Stimulated activated CD8-positive, alpha-beta memory T cell treated with anti-CD3 and anti-CD28 coated beads, Interleukin-4, amount 100 ng/mL, for 24 hours (primary cell): Measurements from ENCODE around the gene KANTR.
A peak's percentile ranks its signal among the peaks of the same experiment; 100 is the strongest.

Source experiments
- DNase-seq: peaks from one replicate; pipeline ENCODE4 v3.0.0-alpha.2; 2020; ENCODE audit warnings: low read depth

Gene KANTR

GRCh38 chrX:53081925-53082772 lies 11.8 kb upstream of the KANTR start, which contains the start of gene TSPYL2:
Gene TSPYL2, plus strand, starts transcription at chrX:53082367. Its CDS starts 132 bp downstream, at chrX:53082499.
- peak; percentile 89 for DNase-seq

DNA sequence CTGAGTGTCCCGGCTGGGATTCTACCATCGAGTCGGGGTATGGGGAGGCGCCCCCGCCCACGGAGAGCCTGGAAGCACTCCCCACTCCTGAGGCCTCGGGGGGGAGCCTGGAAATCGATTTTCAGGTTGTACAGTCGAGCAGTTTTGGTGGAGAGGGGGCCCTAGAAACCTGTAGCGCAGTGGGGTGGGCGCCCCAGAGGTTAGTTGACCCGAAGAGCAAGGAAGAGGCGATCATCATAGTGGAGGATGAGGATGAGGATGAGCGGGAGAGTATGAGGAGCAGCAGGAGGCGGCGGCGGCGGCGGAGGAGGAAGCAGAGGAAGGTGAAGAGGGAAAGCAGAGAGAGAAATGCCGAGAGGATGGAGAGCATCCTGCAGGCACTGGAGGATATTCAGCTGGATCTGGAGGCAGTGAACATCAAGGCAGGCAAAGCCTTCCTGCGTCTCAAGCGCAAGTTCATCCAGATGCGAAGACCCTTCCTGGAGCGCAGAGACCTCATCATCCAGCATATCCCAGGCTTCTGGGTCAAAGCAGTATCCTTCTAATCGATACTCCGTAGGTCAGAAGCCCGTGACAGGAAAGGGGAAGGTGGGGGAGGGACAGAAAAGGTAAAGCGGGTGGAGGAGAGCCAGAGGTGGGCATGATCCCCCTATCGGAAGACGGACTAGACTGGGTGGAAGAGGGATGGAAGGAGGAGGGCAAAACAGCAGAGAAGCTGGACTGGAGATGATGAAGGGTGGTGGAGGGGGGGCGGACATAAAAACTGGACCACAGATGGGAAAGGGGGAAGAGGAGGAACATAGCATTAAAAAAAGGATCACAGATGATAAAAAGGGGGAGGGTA lies 10.9 kb upstream of the KANTR start:
- DNase-seq = no peak

DNA sequence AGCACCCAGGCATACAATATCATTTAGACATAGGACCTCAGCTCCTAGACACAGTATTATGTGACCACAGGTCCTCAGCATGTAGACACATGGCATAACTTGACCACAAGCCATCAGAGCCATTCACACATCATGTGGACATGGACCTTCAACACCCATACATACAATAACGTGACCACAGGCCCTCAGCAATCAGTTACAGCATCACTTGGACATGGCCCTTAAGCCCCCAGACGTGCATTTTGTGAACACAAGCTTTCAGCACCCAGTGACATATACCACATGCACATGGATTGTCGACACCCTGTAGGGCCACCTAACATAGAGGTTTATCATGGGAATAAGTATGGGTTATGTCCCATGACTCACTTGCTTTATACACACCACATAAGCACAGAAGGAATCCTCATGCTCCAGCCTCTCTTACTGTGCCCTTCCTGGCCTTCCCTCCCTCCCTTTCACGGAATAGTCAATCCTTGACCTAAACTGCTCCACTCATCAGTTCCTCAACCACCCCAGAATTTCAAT lies 9.8 kb upstream of the KANTR start:
- no peak for DNase-seq

- DNase-seq = no peak
Observed at GRCh38 chrX:53084863-53085262, 9.1 kb upstream of the KANTR start.

GRCh38 chrX:53085661-53086229 lies 8.2 kb upstream of the KANTR start:
- no peak for DNase-seq

DNA sequence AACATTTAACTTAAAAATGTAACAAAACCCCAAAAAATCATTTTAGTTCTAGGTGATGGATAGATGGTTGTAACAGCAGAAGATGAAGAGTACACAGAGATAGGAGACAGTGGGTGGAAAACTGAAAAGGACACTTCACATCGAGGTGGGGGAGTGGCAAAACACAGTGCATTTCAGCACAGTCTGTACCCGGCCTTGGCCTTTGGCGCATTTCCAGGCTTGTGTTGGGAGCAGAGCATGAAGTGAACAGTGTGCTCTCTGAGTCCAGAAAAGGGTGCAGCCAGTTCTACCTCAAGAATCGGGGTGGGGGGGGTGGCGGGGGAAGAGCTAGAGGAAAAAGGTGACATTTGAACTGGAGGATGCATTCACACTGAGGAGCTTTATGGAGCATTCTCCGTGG lies 7.5 kb upstream of the KANTR start:
- no peak for DNase-seq

DNA sequence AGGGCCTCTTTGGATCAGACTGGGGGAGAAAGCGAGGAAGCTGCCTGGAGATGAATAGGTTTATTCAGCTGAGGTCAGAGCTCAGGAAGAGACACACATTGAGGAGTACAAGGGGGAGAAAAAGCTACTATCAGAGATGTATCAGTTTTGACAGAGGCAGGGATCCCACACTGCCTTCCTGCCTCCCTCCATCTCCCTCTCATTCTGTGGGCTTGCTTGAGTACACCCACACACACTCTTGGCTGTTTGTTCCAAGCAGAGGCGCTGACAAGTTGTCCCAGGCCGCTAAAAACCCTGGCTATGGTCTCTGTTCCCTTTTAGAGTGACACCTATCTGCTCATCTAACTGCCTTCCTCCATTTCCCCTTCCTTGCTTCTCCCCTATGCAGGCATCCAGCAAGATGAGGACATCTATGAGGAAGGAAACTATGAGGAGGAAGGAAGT lies 6.5 kb upstream of the KANTR start:
- DNase-seq = no peak

DNA sequence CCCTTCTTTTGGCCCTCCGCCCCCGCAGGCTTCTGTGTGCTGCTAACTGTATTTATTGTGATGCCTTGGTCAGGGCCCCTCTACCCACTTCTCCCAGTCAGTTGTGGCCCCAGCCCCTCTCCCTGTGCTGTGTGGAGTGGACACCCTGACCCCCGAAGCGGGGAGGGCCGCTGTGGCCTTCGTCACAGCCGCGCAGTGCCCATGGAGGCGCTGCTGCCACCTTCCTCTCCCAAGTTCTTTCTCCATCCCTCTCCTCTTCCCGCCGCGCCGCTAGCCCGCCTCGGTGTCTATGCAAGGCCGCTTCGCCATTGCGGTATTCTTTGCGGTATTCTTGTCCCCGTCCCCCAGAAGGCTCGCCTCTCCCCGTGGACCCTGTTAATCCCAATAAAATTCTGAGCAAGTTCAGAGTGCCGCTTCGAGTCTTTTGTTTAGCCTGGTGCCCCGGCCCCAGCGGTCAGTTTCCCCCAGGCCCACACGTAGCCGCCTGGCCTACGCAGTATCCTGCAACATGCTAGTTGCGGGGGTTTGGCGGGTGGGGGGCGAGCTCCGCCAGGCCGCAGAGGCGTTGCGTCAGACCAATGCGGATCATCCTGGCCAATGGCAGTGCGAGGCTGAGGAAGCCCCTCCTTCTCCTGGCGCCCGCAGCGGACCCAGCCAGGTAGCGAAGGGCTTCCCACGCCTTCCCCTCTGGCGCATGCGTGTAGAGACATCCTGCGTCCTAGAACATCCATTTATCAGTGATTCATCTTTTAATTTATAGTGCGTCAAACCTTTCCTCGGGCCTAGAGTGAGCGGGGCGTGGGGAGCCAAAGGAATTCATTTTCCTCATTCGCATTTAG lies 5.6 kb upstream of the KANTR start:
- DNase-seq = peak; percentile 71

- DNase-seq = no peak
Observed at GRCh38 chrX:53089224-53089842, 4.6 kb upstream of the KANTR start.

DNA sequence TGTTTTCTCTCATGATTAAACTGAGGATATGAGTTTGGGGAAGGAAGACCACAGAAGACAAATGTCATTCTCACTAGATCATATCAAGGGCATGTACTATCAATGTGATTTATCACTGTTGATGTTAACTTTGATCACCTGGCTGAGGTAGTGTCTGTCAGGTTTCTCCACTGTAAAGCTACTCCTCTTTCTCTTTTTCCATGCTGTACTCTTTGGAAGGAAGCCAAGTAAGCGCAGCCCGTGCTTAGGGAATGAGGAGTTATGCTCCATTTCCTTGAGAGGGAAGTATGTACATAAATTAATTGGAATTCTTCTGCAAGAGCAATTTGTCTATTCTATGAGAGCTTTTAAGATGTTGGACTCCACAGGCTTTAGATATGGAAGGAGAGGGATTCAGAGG lies 4.0 kb upstream of the KANTR start:
- DNase-seq = no peak

GRCh38 chrX:53091354-53091753 lies 2.6 kb upstream of the KANTR start:
- DNase-seq = no peak

GRCh38 chrX:53093177-53093655 lies 726 bp upstream of the KANTR start:
- peak; percentile 66 for DNase-seq

DNA sequence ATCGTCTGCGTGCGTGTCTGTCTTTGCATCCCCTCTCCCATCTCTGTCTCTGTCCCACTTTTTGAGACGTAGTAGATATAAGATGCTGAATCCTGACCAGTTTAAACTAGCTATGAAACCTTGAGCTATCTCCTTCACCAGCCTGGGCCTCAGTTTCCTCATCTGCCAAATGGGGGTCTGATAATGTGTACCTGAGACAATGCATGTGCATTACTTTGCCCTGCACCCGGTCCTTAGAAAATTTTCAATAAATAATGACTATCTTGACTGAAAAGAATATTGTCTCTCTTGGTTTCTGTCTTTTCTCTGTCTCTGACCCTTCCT lies 602 bp downstream of the KANTR start:
- DNase-seq = no peak

DNA sequence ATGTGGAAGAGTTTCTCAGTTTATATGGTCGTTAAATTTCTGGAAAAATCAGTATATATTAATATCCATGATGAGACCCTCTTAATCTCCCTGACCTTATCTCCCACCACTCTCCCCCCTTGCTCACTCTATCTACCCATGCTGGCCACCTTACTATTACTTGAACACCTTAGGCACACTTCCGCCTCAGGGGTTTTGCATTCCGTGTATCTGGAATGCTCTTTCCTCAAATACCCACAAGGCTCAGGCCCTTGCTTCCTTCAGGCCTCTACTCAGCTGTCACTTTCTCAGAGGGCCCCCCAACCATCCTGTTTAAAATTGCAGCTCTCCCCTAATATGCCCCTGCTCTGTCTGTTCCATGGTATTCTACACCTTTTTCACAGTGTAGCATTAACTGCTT lies 1.9 kb downstream of the KANTR start:
- DNase-seq = no peak

DNA sequence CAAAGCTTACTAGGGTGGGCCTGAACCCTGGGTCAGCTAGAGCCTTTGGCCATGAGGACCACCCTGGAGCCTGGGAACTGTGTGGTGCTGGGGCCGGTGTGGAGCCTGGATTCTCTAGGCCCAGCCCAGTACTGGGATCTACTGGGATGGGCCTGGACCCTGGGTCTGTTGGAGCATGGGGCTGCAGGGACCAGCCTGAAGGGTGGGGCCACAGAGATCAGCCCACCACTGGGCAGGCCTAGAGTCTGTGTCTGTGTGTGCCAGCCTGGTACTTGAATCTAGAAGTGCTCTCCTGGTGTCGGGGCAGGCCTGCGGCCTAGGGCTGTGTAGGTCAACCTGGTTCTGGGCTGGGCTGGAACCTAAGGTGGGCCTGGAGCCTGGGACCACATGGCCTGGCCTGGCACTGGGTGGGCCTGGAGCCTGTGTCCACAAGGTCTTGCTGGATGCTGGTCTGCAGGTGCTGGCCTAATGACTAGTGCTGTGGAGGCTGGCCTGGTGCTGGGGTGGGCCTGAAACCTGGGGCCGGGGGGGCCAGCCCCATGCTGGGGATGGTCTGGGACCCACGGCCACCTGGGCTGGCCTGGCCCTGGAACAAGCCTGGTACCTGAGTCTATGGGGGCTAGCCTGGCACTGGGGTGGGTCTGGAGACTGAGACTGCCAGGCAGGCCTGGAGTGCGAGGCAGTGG lies 21.1 kb downstream of the KANTR start:
- no peak for DNase-seq

GRCh38 chrX:53115550-53115874 lies 21.6 kb downstream of the KANTR start:
- no peak for DNase-seq

GRCh38 chrX:53116101-53116500 lies 22.2 kb downstream of the KANTR start:
- no peak for DNase-seq

DNA sequence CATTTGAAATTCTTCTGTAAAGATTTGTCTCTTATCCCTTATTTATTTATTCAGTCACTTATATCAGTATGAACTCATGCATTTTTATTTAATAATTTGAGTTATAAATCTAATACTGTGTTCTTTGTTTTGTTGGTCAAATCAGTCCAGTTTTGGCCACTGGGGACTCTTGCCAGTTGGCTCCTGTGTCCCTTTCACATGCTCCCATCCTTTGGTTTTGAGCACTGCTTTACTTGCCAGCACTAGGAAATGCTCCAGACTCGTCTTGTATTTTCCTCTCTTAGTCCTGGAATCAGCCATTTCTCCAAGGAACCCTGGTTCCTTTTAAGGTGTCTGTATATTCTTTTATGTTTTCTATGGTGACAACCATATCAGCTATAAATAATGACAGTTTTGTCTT lies 28.1 kb downstream of the KANTR start:
- DNase-seq = no peak

DNA sequence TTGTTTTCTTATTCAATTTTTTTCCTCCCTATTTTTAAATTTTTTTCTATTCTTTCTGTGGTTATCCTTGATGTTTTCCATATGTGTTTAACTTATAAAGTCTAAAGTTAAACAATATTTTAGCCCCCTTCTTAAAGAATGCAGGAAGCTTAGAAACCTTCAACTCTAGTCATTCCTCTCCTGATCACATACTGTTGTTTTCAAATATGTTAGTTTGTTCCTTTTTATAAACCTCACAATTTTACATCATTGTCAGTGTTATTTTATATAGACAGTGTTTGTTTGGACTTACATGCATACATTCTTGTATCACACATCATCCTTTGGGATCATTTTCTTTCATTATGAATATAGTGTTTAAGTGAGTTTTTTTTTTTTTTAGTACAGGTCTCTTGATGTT lies 31.6 kb downstream of the KANTR start:
- no peak for DNase-seq

DNA sequence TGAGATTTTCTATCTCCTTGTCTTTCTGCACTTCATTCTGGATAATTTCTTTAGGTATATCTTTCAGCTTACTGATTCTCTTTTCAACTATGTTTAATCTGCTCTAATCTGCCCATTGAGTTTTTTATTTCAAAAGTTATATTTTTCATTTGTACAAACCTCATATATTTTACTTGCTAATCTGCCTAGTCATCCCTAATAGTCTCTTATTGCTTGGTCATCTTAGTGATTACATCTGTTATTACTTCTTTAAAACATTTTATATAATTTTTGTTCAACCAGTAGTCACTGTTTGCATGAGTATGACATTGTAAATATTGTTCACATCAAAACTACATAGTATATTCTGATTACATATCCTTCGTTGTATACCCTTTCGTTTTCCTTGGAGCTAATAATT lies 32.4 kb downstream of the KANTR start:
- DNase-seq = no peak
